Measurements from ENCODE around the gene TRIM52.

GRCh38 chr5:181282874-181283273, 21.9 kb upstream of the TRIM52 start:
- TF ChIP-seq JUNB (CRISPR knock-in tag; IDR thresholded peaks at IDR 0.05; ENCODE audit: borderline replicate concordance) (no peak), ZBTB21 (CRISPR knock-in tag; IDR thresholded peaks at IDR 0.05) (no peak), ZNF550 (CRISPR knock-in tag; IDR thresholded peaks at IDR 0.05; ENCODE audit: borderline replicate concordance) (no peak), ZNF792 (CRISPR knock-in tag; IDR thresholded peaks at IDR 0.05) (no peak), ATF4 (CRISPR knock-in tag; IDR thresholded peaks at IDR 0.05) (no peak), SRY (CRISPR knock-in tag; IDR thresholded peaks at IDR 0.05) (no peak), KAT2B (IDR thresholded peaks at IDR 0.05; ENCODE audit: borderline replicate concordance, low read depth, low read length) (no peak), ZNF510 (CRISPR knock-in tag; IDR thresholded peaks at IDR 0.05; ENCODE audit: low read depth) (no peak), CTCF (CRISPR knock-in tag; IDR thresholded peaks at IDR 0.05) (no peak), XRCC5 (optimal IDR thresholded peaks at IDR 0.05; ENCODE audit: low read length) (no peak)
- TF ChIP-seq, protein P1, sequence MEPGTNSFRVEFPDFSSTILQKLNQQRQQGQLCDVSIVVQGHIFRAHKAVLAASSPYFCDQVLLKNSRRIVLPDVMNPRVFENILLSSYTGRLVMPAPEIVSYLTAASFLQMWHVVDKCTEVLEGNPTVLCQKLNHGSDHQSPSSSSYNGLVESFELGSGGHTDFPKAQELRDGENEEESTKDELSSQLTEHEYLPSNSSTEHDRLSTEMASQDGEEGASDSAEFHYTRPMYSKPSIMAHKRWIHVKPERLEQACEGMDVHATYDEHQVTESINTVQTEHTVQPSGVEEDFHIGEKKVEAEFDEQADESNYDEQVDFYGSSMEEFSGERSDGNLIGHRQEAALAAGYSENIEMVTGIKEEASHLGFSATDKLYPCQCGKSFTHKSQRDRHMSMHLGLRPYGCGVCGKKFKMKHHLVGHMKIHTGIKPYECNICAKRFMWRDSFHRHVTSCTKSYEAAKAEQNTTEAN (CRISPR knock-in tag; conservative IDR thresholded peaks at IDR 0.05), result no peak
- TF ChIP-seq, protein P2, sequence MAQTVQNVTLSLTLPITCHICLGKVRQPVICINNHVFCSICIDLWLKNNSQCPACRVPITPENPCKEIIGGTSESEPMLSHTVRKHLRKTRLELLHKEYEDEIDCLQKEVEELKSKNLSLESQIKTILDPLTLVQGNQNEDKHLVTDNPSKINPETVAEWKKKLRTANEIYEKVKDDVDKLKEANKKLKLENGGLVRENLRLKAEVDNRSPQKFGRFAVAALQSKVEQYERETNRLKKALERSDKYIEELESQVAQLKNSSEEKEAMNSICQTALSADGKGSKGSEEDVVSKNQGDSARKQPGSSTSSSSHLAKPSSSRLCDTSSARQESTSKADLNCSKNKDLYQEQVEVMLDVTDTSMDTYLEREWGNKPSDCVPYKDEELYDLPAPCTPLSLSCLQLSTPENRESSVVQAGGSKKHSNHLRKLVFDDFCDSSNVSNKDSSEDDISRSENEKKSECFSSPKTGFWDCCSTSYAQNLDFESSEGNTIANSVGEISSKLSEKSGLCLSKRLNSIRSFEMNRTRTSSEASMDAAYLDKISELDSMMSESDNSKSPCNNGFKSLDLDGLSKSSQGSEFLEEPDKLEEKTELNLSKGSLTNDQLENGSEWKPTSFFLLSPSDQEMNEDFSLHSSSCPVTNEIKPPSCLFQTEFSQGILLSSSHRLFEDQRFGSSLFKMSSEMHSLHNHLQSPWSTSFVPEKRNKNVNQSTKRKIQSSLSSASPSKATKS (CRISPR knock-in tag; IDR thresholded peaks at IDR 0.05), result no peak

Measured in HepG2 (cell line).